Skin of body (tissue), 2 donors: ENCODE results near the gene SAMD1. TPM values are rescaled to one million over a fixed set of nuclear protein-coding genes. Genes with fewer than 3 reads are reported as not detected.
A peak's percentile ranks its signal among the peaks of the same experiment; 100 is the strongest.
"Not testable (repeated sequence)": the region's sequence is repeated elsewhere in the genome, so short reads cannot be mapped to it uniquely, and the experiment has no call there.

Experiments used
- DNase-seq: peaks from one replicate; lab custom pipeline; 2025; lab: John Stamatoyannopoulos, UW
- total RNA-seq: library from RNA; depleted of rRNA; stranded (reverse); fragments of >200 nt; gene quantifications from one replicate; pipeline ENCODE4 v1.2.3, GENCODE V29; 2014

Gene SAMD1
- total RNA-seq, 1 donor from 2014 or later: 18.1 TPM

GRCh38 chr19:14061751-14062557 is 28.6 kb downstream of the SAMD1 start, which contains the start of gene PALM3:
Gene PALM3, minus strand, starts transcription at chr19:14062076. Its CDS starts 96 bp downstream, at chr19:14061980.
- DNase-seq: no peak

GRCh38 chr19:14061081-14061749 is 29.3 kb downstream of the SAMD1 start:
- DNase-seq: no peak

- DNase-seq: no peak
Measured at GRCh38 chr19:14059652-14060155, 30.8 kb downstream of the SAMD1 start.

- no peak for DNase-seq
Measured at GRCh38 chr19:14059093-14059480, 31.5 kb downstream of the SAMD1 start.

GRCh38 chr19:14058182-14059092 is 32.1 kb downstream of the SAMD1 start:
- DNase-seq: no peak

GRCh38 chr19:14056741-14057356 is 33.7 kb downstream of the SAMD1 start:
- no peak for DNase-seq

- DNase-seq: no peak
Measured at GRCh38 chr19:14056069-14056666, 34.4 kb downstream of the SAMD1 start.

- no peak for DNase-seq
Measured at GRCh38 chr19:14055396-14055795, 35.2 kb downstream of the SAMD1 start.

GRCh38 chr19:14054721-14055120 is 35.8 kb downstream of the SAMD1 start:
- no peak for DNase-seq

GRCh38 chr19:14054099-14054498 is 36.5 kb downstream of the SAMD1 start:
- no peak for DNase-seq

GRCh38 chr19:14053500-14053899 is 37.1 kb downstream of the SAMD1 start:
- DNase-seq: no peak

- DNase-seq: no peak
Measured at GRCh38 chr19:14053032-14053431, 37.5 kb downstream of the SAMD1 start.

- no peak for DNase-seq
Measured at GRCh38 chr19:14052470-14052869, 38.1 kb downstream of the SAMD1 start.

GRCh38 chr19:14051980-14052379 is 38.6 kb downstream of the SAMD1 start:
- DNase-seq: no peak

GRCh38 chr19:14050961-14051360 is 39.6 kb downstream of the SAMD1 start:
- DNase-seq: not testable (repeated sequence)

GRCh38 chr19:14050512-14050911 is 40.0 kb downstream of the SAMD1 start:
- DNase-seq: no peak

GRCh38 chr19:14048443-14049153 is 42.0 kb downstream of the SAMD1 start:
- DNase-seq: no peak

- DNase-seq: not testable (repeated sequence)
Measured at GRCh38 chr19:14047866-14048265, 42.7 kb downstream of the SAMD1 start.

GRCh38 chr19:14042659-14043608 is 47.6 kb downstream of the SAMD1 start:
- peak; percentile 39 for DNase-seq
